Fibroblast of lung (primary cell): ENCODE measurements around the gene OPA1. TPM values are rescaled to one million over a fixed set of nuclear protein-coding genes. Genes with fewer than 3 reads are reported as not detected.
A peak's percentile ranks its signal among the peaks of the same experiment; 100 is the strongest.

Experiments
- DNase-seq, 2 donors: peaks; one replicate each; pipeline versions ENCODE4 v3.0.0 to v3.0.0-alpha.2; 2010; ENCODE audit warnings: low read depth in 2 of 2
- H2AFZ ChIP-seq: 2 replicates; pipeline ENCODE4 v1.5.1; 2012; ENCODE audit warnings: low read length, control low read depth, inconsistent platforms
- H3K27ac ChIP-seq: 2 replicates; pipeline ENCODE4 v1.5.1; 2011; ENCODE audit warnings: low read length, control low read depth; ENCODE audit not compliant: insufficient read depth
- H3K27me3 ChIP-seq: 2 replicates; pipeline ENCODE4 v1.5.1; 2011; ENCODE audit warnings: mild to moderate bottlenecking, low read length; ENCODE audit not compliant: control insufficient read depth, insufficient read depth
- H3K36me3 ChIP-seq: 2 replicates; pipeline ENCODE4 v1.5.1; 2011; ENCODE audit warnings: low read length; ENCODE audit not compliant: control insufficient read depth, insufficient read depth
- H3K4me1 ChIP-seq: 2 replicates; pipeline ENCODE4 v1.5.1; 2011; ENCODE audit warnings: low read length; ENCODE audit not compliant: control insufficient read depth, insufficient read depth; ENCODE audit errors: extremely low read depth
- H3K4me2 ChIP-seq: 2 replicates; pipeline ENCODE4 v1.5.1; 2011; ENCODE audit warnings: low read length, control low read depth; ENCODE audit not compliant: insufficient read depth; ENCODE audit errors: extremely low read depth
- H3K4me3 ChIP-seq, 4 experiments: fragments of 200-600 bp in 1 of 4; sonication (generic) in 1 of 4; replicated peaks in 1 of 4; 2 replicates each; pipeline ENCODE4 v1.5.1; 2011 to 2016; ENCODE audit warnings: low read length in 4 of 4, low read depth in 3 of 4, mild to moderate bottlenecking in 3 of 4, control low read depth in 2 of 4, inconsistent platforms in 1 of 4, mixed read lengths in 1 of 4; ENCODE audit not compliant: insufficient read depth in 1 of 4; ENCODE audit errors: control extremely low read depth in 1 of 4
- H3K79me2 ChIP-seq: 2 replicates; pipeline ENCODE4 v1.5.1; 2012; ENCODE audit warnings: mild to moderate bottlenecking, low read length, inconsistent platforms; ENCODE audit not compliant: control insufficient read depth, insufficient read depth
- H3K9ac ChIP-seq: 2 replicates; pipeline ENCODE4 v1.5.1; 2011; ENCODE audit warnings: mild to moderate bottlenecking, low read length, control low read depth; ENCODE audit not compliant: insufficient read depth
- H3K9me3 ChIP-seq: 2 replicates; pipeline ENCODE4 v1.5.1; 2012; ENCODE audit warnings: low read depth, low read length; ENCODE audit not compliant: control insufficient read depth, insufficient read depth
- H4K20me1 ChIP-seq: 2 replicates; pipeline ENCODE4 v1.5.1; 2011; ENCODE audit warnings: low read length; ENCODE audit not compliant: control insufficient read depth, insufficient read depth; ENCODE audit errors: extremely low read depth
- EZH2 ChIP-seq: IDR thresholded peaks from 2 replicates; pipeline ENCODE4 v1.5.1; 2012; ENCODE audit warnings: low read length, control low read depth, mild to moderate bottlenecking; ENCODE audit errors: missing control alignments
- polyA plus RNA-seq, 2 donors: library from polyadenylated mRNA; depleted of rRNA in 1 of 2; stranded (reverse) in 1 of 2; unstranded in 1 of 2; fragments of >200 nt; gene quantifications; 2 replicates each; pipeline ENCODE4 v1.2.1, GENCODE V29; 2011 to 2012; ENCODE audit warnings: missing spikeins in 1 of 2
- total RNA-seq: library from RNA; depleted of rRNA; stranded (reverse); fragments of >200 nt; gene quantifications from 2 replicates; pipeline ENCODE4 v1.2.1, GENCODE V29; 2014
- TF ChIP-seq, protein P1 (sequence below), 2 donors: IDR thresholded peaks in 1 of 2; conservative IDR thresholded peaks in 1 of 2; 1 replicate in 1 of 2; 2 replicates in 1 of 2; pipeline ENCODE4 v1.5.1; 2011 to 2012; ENCODE audit warnings: low read length in 2 of 2, control low read depth in 1 of 2, inconsistent platforms in 1 of 2, low read depth in 1 of 2, mild to moderate bottlenecking in 1 of 2

Gene OPA1
- total and polyA plus RNA-seq, 2 donors (not counting 1 experiment from before 2014, with no cell fraction given): 40.6 to 63.9 TPM

DNA sequence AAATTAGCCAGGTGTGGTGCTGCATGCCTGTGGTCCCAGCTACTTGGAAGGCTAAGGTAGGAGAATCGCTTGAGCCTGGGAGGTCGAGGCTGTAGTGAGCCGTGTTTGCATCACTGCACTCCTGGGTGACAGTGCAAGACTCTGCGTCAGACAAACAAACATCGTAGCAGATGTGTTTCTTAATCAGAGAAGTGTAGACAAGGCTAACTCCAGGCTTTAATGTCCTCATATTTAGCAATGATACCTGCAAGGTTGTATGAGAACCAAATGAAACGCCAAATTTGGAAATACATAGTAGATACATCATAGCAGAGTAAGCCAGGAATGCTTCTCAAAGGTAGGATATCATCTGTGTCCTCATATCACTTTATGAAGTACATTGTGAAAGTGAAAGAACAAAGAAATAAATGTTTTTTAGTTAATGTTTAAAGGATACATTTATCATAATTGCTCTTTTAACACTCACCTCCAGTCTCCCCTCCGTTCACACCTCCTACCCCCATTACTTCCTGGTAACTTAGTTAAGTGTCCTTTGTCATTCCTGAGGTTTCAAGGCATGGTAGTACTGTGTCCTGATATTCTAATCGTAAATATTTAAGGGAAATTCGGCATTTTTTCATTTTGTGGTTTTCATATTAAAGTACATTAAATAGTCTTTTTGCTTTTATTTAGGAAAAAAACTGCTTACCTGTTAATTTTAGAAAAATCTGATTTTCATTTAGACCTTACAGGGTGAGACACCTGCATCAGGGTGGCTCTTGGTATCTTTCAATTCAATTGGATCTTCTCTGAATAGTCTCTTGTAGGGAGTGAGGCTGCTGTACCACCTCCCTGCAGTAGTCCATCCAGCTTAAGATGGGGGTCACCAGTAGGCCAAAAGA, 96.1 kb downstream of the OPA1 start:
- Histone ChIP-seq H3K27me3 (no peaks in the 10 kb centered on the region), H3K36me3 (peaks cover 2% of the 10 kb centered on the region), H3K9ac (no peak overlapping the region), H3K9me3 (no peaks in the 10 kb centered on the region), H3K79me2 (no peaks in the 10 kb centered on the region), H3K4me2 (no peak overlapping the region), H2AFZ (no peak overlapping the region), H4K20me1 (no peaks in the 10 kb centered on the region), H3K27ac (no peak overlapping the region), H3K4me1 (peaks cover 3% of the 10 kb centered on the region), H3K4me3 (no peak overlapping the region)
- no peak for DNase-seq
- TF ChIP-seq EZH2: no peak
- TF ChIP-seq, protein P1, sequence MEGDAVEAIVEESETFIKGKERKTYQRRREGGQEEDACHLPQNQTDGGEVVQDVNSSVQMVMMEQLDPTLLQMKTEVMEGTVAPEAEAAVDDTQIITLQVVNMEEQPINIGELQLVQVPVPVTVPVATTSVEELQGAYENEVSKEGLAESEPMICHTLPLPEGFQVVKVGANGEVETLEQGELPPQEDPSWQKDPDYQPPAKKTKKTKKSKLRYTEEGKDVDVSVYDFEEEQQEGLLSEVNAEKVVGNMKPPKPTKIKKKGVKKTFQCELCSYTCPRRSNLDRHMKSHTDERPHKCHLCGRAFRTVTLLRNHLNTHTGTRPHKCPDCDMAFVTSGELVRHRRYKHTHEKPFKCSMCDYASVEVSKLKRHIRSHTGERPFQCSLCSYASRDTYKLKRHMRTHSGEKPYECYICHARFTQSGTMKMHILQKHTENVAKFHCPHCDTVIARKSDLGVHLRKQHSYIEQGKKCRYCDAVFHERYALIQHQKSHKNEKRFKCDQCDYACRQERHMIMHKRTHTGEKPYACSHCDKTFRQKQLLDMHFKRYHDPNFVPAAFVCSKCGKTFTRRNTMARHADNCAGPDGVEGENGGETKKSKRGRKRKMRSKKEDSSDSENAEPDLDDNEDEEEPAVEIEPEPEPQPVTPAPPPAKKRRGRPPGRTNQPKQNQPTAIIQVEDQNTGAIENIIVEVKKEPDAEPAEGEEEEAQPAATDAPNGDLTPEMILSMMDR (conservative IDR thresholded peaks at IDR 0.05 in 1 of 2, IDR thresholded peaks at IDR 0.05 in 1 of 2; ENCODE audit: low read depth in 1 of 2, low read length in 2 of 2): no peak

DNA sequence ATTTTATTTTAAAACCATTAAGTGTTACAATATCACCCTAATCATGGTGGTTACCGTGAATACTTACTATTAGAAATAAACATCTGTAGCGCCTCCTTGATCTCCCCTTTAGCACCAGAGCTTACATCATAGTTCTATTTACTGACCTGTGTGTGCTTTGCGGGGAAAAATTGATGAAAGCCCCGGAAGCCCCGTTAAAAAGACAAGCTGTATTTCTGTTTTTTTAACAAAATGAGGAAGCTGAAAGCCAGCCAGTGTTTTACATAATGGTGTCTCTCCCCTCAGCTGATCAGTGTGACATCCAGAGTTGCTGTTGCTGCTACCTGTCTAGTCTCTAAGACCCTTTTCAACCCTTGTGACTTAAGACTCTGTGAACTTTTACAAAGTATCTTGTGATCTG, 100.8 kb downstream of the OPA1 start:
- Histone ChIP-seq H3K4me3 (no peak overlapping the region), H3K27me3 (no peaks in the 10 kb centered on the region), H3K9me3 (no peaks in the 10 kb centered on the region), H4K20me1 (no peaks in the 10 kb centered on the region), H2AFZ (no peak overlapping the region), H3K4me2 (no peak overlapping the region), H3K36me3 (peaks cover 2% of the 10 kb centered on the region), H3K9ac (no peak overlapping the region), H3K79me2 (no peaks in the 10 kb centered on the region), H3K4me1 (no peaks in the 10 kb centered on the region), H3K27ac (no peak overlapping the region)
- TF ChIP-seq EZH2: no peak
- TF ChIP-seq, protein P1 (conservative IDR thresholded peaks at IDR 0.05 in 1 of 2, IDR thresholded peaks at IDR 0.05 in 1 of 2; ENCODE audit: low read depth in 1 of 2, low read length in 2 of 2): no peak
- DNase-seq: no peak

DNA sequence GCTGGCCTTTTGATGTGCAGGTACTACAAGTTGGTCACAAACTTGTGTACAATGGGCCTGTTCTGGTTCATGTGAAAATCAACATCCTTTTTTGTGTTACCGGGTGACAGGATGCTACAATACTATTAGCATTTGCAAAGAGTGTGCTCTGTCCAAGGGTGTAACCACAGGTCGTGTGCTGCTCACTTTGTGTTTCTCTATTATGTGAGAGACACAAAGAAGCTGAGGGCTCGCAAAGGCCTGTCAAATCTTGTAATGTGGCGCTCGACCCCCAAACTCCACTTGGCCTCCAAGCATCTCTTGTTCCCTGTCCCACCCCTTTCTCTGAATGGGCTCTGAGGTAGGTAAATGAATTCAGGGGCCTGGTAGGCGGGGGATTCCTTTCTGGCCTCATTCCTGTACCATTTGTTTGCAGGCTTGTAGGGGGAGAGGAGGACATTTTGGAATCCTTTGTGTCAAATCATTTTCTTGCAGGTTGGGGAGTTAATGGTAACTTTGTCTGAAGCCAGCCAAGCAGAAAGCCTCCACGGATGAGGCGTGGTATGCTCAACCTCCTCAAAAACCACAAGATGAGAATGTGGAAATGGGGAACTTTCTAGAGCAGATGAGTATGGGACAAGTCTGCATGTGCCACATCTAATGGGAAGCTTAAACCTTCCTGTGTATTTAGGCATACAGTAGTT, 109.1 kb downstream of the OPA1 start:
- Histone ChIP-seq H3K4me2 (no peak overlapping the region), H3K9me3 (no peaks in the 10 kb centered on the region), H3K27me3 (no peaks in the 10 kb centered on the region), H3K4me3 (no peak overlapping the region), H3K79me2 (no peaks in the 10 kb centered on the region), H2AFZ (no peak overlapping the region), H3K27ac (no peak overlapping the region), H4K20me1 (no peaks in the 10 kb centered on the region), H3K9ac (no peak overlapping the region), H3K36me3 (no peaks in the 10 kb centered on the region), H3K4me1 (no peaks in the 10 kb centered on the region)
- DNase-seq: peak in 1 of 2 donors; percentile 90
- TF ChIP-seq, protein P1 (conservative IDR thresholded peaks at IDR 0.05 in 1 of 2, IDR thresholded peaks at IDR 0.05 in 1 of 2; ENCODE audit: low read depth in 1 of 2, low read length in 2 of 2): no peak
- TF ChIP-seq EZH2: no peak
